Keratinocyte (primary cell): Measurements from ENCODE around the gene RFX8. TPM values are rescaled to one million over a fixed set of nuclear protein-coding genes. Genes with fewer than 3 reads are reported as not detected.

Experiments used
- DNase-seq: peaks from one replicate; pipeline ENCODE4 v3.0.0-alpha.2; 2011; ENCODE audit warnings: low read depth, missing footprints, low spot score
- FAIRE-seq: peaks from 2 replicates; lab custom pipeline; 2011; peaks lifted over from hg19 to GRCh38; lab: Jason Lieb, UNC
- H2AFZ ChIP-seq: 2 replicates; pipeline ENCODE4 v1.6.0; 2012; ENCODE audit warnings: low read length, control low read depth, inconsistent platforms; ENCODE audit not compliant: control insufficient read depth
- H3K27ac ChIP-seq: 2 replicates; pipeline ENCODE4 v1.5.1; 2011; ENCODE audit warnings: low read length; ENCODE audit not compliant: control insufficient read depth, insufficient read depth
- H3K27me3 ChIP-seq: 3 replicates; pipeline ENCODE4 v1.6.0; 2011; ENCODE audit warnings: low read length; ENCODE audit not compliant: control insufficient read depth, insufficient read depth; ENCODE audit errors: extremely low read depth
- H3K36me3 ChIP-seq, 2 experiments: 2 replicates in 1 of 2; 3 replicates in 1 of 2; pipeline ENCODE4 v1.5.1; 2011; ENCODE audit warnings: low read length in 2 of 2, mild to moderate bottlenecking in 1 of 2; ENCODE audit not compliant: control insufficient read depth in 2 of 2, insufficient read depth in 2 of 2; ENCODE audit errors: extremely low read depth in 1 of 2
- H3K4me1 ChIP-seq: 3 replicates; pipeline ENCODE4 v1.5.1; 2011; ENCODE audit warnings: low read length; ENCODE audit not compliant: control insufficient read depth, insufficient read depth; ENCODE audit errors: extremely low read depth
- H3K4me2 ChIP-seq: 3 replicates; pipeline ENCODE4 v1.6.0; 2011; ENCODE audit warnings: low read depth, low read length; ENCODE audit not compliant: control insufficient read depth, insufficient read depth; ENCODE audit errors: extremely low read depth
- H3K4me3 ChIP-seq, 3 experiments: fragments of 200-600 bp in 1 of 3; sonication (generic) in 1 of 3; 2 replicates in 2 of 3; 3 replicates in 1 of 3; pipeline ENCODE4 v1.5.1; 2011 to 2016; ENCODE audit warnings: low read length in 3 of 3, mild to moderate bottlenecking in 3 of 3, control low read depth in 2 of 3, inconsistent platforms in 1 of 3, low read depth in 1 of 3, mixed read lengths in 1 of 3, mixed run types in 1 of 3, moderate library complexity in 1 of 3; ENCODE audit not compliant: control insufficient read depth in 2 of 3, insufficient read depth in 2 of 3; ENCODE audit errors: extremely low read depth in 1 of 3
- H3K79me2 ChIP-seq: 2 replicates; pipeline ENCODE4 v1.6.0; 2012; ENCODE audit warnings: low read length; ENCODE audit not compliant: control insufficient read depth, insufficient read depth
- H3K9ac ChIP-seq: 3 replicates; pipeline ENCODE4 v1.6.0; 2011; ENCODE audit warnings: low read length; ENCODE audit not compliant: control insufficient read depth, insufficient read depth; ENCODE audit errors: extremely low read depth
- H3K9me1 ChIP-seq: 3 replicates; pipeline ENCODE4 v1.6.0; 2011; ENCODE audit warnings: low read length; ENCODE audit not compliant: control insufficient read depth, insufficient read depth; ENCODE audit errors: extremely low read depth
- H3K9me3 ChIP-seq: 2 replicates; pipeline ENCODE4 v1.5.1; 2012; ENCODE audit warnings: low read depth, low read length; ENCODE audit not compliant: control insufficient read depth
- H4K20me1 ChIP-seq: 3 replicates; pipeline ENCODE4 v1.6.0; 2011; ENCODE audit warnings: low read length; ENCODE audit not compliant: control insufficient read depth, insufficient read depth; ENCODE audit errors: extremely low read depth
- CTCF ChIP-seq, 3 experiments: IDR thresholded peaks in 1 of 3; conservative IDR thresholded peaks in 1 of 3; optimal IDR thresholded peaks in 1 of 3; 2 replicates in 2 of 3; 3 replicates in 1 of 3; pipeline versions ENCODE3 to v1.5.1; 2011; ENCODE audit warnings: low read length in 3 of 3, mild to moderate bottlenecking in 3 of 3, moderate library complexity in 2 of 3, control low read depth in 1 of 3, inconsistent platforms in 1 of 3; ENCODE audit not compliant: insufficient read depth in 2 of 3; ENCODE audit errors: extremely low read depth in 1 of 3
- EZH2 ChIP-seq: IDR thresholded peaks from one replicate; pipeline ENCODE4 v1.6.1; 2012; ENCODE audit warnings: inconsistent platforms, mild to moderate bottlenecking, low read length, moderate library complexity
- dilution Hi-C: fragments of 300-500 bp; cut with MboI; formaldehyde crosslinking; loops from one replicate; pipeline ENCODE4 v1.7.0; 2020; ENCODE audit warnings: low sequenced_read_pairs; ENCODE audit not compliant: extremely low pct_ligation_motif_present
- polyA plus RNA-seq, 5 experiments: library from polyadenylated mRNA; depleted of rRNA in 3 of 5; stranded (reverse) in 3 of 5; stranded (forward) in 1 of 5; unstranded in 1 of 5; fragments of >200 nt; gene quantifications; 1 replicate in 1 of 5; 2 replicates in 3 of 5; 3 replicates in 1 of 5; pipeline versions ENCODE4 v1.2.1 to v1.2.3, GENCODE V29; 2011 to 2012; ENCODE audit warnings: missing spikeins in 2 of 5, low read depth in 1 of 5, low replicate concordance in 1 of 5

RFX8 gene
- polyA plus RNA-seq, 1 donor (not counting 4 experiments of a cell fraction or from before 2014, with no cell fraction given) = 0.05 TPM

GRCh38 chr2:101348883-101349282 is 126.0 kb downstream of the RFX8 start:
- Histone ChIP-seq H3K79me2 (no peaks in the 10 kb centered on the region), H3K27ac (no peak overlapping the region), H3K4me3 (no peak overlapping the region), H2AFZ (no peak overlapping the region), H3K36me3 (no peaks in the 10 kb centered on the region), H3K4me1 (no peaks in the 10 kb centered on the region), H4K20me1 (no peaks in the 10 kb centered on the region), H3K4me2 (no peak overlapping the region), H3K9me1 (no peaks in the 10 kb centered on the region), H3K9ac (no peak overlapping the region), H3K27me3 (no peaks in the 10 kb centered on the region), H3K9me3 (no peaks in the 10 kb centered on the region)
- dilution Hi-C loops = no loop called here
- FAIRE-seq (no peak), DNase-seq (no peak)
- TF ChIP-seq EZH2 (no peak), CTCF (optimal IDR thresholded peaks at IDR 0.05 in 1 of 3, IDR thresholded peaks at IDR 0.05 in 1 of 3, conservative IDR thresholded peaks at IDR 0.05 in 1 of 3; ENCODE audit: extremely low read depth in 1 of 3, insufficient read depth in 2 of 3, low read length in 3 of 3) (no peak)

Other genes with a start within 250 kb of the RFX8 start
- gene CNOT11, start 222.2 kb downstream of the RFX8 start, polyA plus RNA-seq = 46.0 to 83.1 TPM (median 81.1 TPM) in 3 replicates
- gene RNF149, start 166.4 kb downstream of the RFX8 start, polyA plus RNA-seq = 40.5 to 68.0 TPM (median 47.1 TPM) in 3 replicates
- gene CREG2, start 87.6 kb downstream of the RFX8 start, polyA plus RNA-seq = 1.7 to 2.8 TPM (median 1.8 TPM) in 3 replicates
- 46.6 to 99.0 TPM (median 84.1 TPM) in 3 replicates for gene MAP4K4, start 222.6 kb upstream of the RFX8 start, polyA plus RNA-seq